ENCODE measurements around the gene NBPF20.
"Not testable (repeated sequence)": the region's sequence is repeated elsewhere in the genome, so short reads cannot be mapped to it uniquely, and the experiment has no call there.

DNA sequence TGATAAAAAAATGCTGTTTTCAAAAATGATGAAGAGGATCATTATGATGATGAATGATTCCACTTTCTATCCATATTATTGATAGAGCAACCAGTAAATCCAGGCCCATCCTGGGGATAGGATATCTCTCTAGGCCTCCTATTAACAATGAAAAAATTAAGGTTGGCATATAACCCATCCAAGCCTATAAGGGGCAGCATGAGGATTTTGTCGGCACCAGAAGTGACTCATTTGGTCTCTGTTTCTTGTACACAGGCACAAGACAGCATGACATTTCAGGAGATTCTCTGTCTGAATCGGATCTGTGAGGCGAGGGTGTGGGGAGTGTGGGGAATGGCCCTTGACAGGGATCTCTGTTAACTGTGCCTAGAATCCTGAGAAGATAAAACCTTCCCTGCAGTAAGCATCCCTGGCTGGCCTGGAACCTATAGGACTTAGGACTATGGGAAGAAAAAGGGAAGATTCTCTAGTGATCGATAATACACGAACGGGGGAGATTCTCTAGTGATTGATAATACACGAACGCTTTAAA, 49.5 kb upstream of the NBPF20 start:
- TF ChIP-seq, protein P1, sequence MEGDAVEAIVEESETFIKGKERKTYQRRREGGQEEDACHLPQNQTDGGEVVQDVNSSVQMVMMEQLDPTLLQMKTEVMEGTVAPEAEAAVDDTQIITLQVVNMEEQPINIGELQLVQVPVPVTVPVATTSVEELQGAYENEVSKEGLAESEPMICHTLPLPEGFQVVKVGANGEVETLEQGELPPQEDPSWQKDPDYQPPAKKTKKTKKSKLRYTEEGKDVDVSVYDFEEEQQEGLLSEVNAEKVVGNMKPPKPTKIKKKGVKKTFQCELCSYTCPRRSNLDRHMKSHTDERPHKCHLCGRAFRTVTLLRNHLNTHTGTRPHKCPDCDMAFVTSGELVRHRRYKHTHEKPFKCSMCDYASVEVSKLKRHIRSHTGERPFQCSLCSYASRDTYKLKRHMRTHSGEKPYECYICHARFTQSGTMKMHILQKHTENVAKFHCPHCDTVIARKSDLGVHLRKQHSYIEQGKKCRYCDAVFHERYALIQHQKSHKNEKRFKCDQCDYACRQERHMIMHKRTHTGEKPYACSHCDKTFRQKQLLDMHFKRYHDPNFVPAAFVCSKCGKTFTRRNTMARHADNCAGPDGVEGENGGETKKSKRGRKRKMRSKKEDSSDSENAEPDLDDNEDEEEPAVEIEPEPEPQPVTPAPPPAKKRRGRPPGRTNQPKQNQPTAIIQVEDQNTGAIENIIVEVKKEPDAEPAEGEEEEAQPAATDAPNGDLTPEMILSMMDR (conservative IDR thresholded peaks at IDR 0.05; ENCODE audit: low read depth, low read length), result not testable (repeated sequence)
- not testable (repeated sequence) for TF ChIP-seq EZH2phosphoT487 (IDR thresholded peaks at IDR 0.05; ENCODE audit: borderline replicate concordance, low read length); EZH2 (IDR thresholded peaks at IDR 0.05; ENCODE audit: low read length, unreplicated experiment)

All from PC-3 (cell line).